ENCODE data around the gene CHRNA5. TPM values are rescaled to one million over a fixed set of nuclear protein-coding genes. Genes with fewer than 3 reads are reported as not detected.

CHRNA5 gene
- total RNA-seq, 1 donor from 2014 or later = not detected

- Histone ChIP-seq H3K36me3 (no peaks in the 10 kb centered on the region), H3K27ac (no peak overlapping the region), H3K4me3 (no peak overlapping the region), H3K9me3 (no peaks in the 10 kb centered on the region), H3K27me3 (peaks cover 2% of the 10 kb centered on the region), H3K4me1 (peaks cover 0 to 4% of the 10 kb centered on the region in 2 donors)
- no peak for DNase-seq (ENCODE audit: low spot score in 2 of 2)
- intact Hi-C loops (cut with DNase I) = no loop called here
- TF ChIP-seq CTCF (IDR thresholded peaks at IDR 0.05) = no peak
Observed at GRCh38 chr15:78614021-78614420, 48.7 kb downstream of the CHRNA5 start.

DNA sequence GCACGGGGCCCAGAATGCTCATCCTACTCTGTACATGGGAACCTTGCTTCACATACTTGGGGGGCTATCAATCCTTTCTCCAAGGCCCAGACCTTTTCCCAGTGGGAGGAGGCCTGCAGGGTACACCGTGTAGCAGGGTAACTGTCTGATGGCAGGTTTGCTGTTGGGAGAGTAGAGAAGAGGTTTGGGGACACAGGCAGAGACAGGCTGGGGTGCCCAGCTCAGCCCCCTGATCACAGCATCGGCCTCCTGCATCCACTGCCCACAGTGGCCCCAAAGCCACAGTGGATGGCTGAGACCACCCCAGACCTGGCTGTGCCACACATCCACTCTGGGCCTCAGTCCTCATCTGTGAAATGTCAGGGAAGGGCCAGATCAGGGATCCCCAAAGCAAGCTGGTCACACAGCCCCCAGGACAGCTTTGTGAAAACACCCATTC lies 49.9 kb downstream of the CHRNA5 start:
- intact Hi-C loops (cut with DNase I) = loop anchor here (5.0 kb wide), 1 partner anchor 567 kb away; no protein-coding TSS in a partner anchor
- H3K36me3 ChIP-seq = no peaks in the 10 kb centered on the region
- peaks cover 13% of the 10 kb centered on the region for H3K27me3 ChIP-seq
- H3K4me1 ChIP-seq = peaks cover 0 to 7% of the 10 kb centered on the region in 2 donors
- DNase-seq (ENCODE audit: low spot score in 2 of 2) = no peak
- no peak overlapping the region for H3K4me3 ChIP-seq
- no peak overlapping the region for H3K27ac ChIP-seq
- H3K9me3 ChIP-seq = no peaks in the 10 kb centered on the region
- no peak for TF ChIP-seq CTCF (IDR thresholded peaks at IDR 0.05)

GRCh38 chr15:78616506-78616905 lies 51.2 kb downstream of the CHRNA5 start:
- TF ChIP-seq CTCF (IDR thresholded peaks at IDR 0.05) = no peak
- peaks cover 0 to 11% of the 10 kb centered on the region in 2 donors for H3K4me1 ChIP-seq

GRCh38 chr15:78617076-78617475 lies 51.8 kb downstream of the CHRNA5 start:
- no peak overlapping the region for H3K4me3 ChIP-seq
- H3K27ac ChIP-seq = no peak overlapping the region
- no peak for TF ChIP-seq CTCF (IDR thresholded peaks at IDR 0.05)
- H3K9me3 ChIP-seq = no peaks in the 10 kb centered on the region
- H3K27me3 ChIP-seq = peaks cover 13% of the 10 kb centered on the region
- DNase-seq (ENCODE audit: low spot score in 2 of 2) = no peak
- peaks cover 0 to 11% of the 10 kb centered on the region in 2 donors for H3K4me1 ChIP-seq
- H3K36me3 ChIP-seq = no peaks in the 10 kb centered on the region
- intact Hi-C loops (cut with DNase I) = loop anchor here (5.0 kb wide), 1 partner anchor 565 kb away; no protein-coding TSS in a partner anchor

More at GRCh38 chr15:78616506-78616905, 51.2 kb downstream of the CHRNA5 start:
- no peak overlapping the region for H3K4me3 ChIP-seq
- intact Hi-C loops (cut with DNase I) = loop anchor here (5.0 kb wide), 1 partner anchor 566 kb away; no protein-coding TSS in a partner anchor
- H3K36me3 ChIP-seq = no peaks in the 10 kb centered on the region
- peaks cover 13% of the 10 kb centered on the region for H3K27me3 ChIP-seq
- H3K9me3 ChIP-seq = no peaks in the 10 kb centered on the region
- H3K27ac ChIP-seq = no peak overlapping the region
- DNase-seq (ENCODE audit: low spot score in 2 of 2) = no peak

- Histone ChIP-seq H3K27me3 (peaks cover 13% of the 10 kb centered on the region), H3K4me3 (no peak overlapping the region), H3K27ac (no peak overlapping the region), H3K4me1 (peaks cover 0 to 11% of the 10 kb centered on the region in 2 donors), H3K9me3 (no peaks in the 10 kb centered on the region), H3K36me3 (no peaks in the 10 kb centered on the region)
- DNase-seq (ENCODE audit: low spot score in 2 of 2) = no peak
- no peak for TF ChIP-seq CTCF (IDR thresholded peaks at IDR 0.05)
- intact Hi-C loops (cut with DNase I) = loop anchor here (5.0 kb wide), 1 partner anchor 565 kb away; no protein-coding TSS in a partner anchor
Observed at GRCh38 chr15:78617516-78617915, 52.2 kb downstream of the CHRNA5 start.

Measured in ascending aorta (tissue), 2 donors.